Loucy (cell line): Measurements from ENCODE around the gene CTIF.

Experiments used
- H2AFZ ChIP-seq: fragments of 200-600 bp; sonication (generic); 2 replicates; pipeline ENCODE4 v1.6.0; 2016; ENCODE audit warnings: antibody characterized with exemption, mild to moderate bottlenecking, low read length, moderate library complexity
- H3F3A ChIP-seq: fragments of 200-600 bp; 2 replicates; pipeline ENCODE4 v1.6.0; 2016; ENCODE audit warnings: antibody characterized with exemption, low read depth, mild to moderate bottlenecking
- H3K27me3 ChIP-seq: fragments of 200-600 bp; sonication (generic); 2 replicates; pipeline ENCODE4 v1.6.1; 2014; ENCODE audit warnings: low read length, mild to moderate bottlenecking; ENCODE audit not compliant: insufficient read depth, poor library complexity, severe bottlenecking
- H3K36me3 ChIP-seq: fragments of 200-600 bp; sonication (generic); 2 replicates; pipeline ENCODE4 v1.6.1; 2016; ENCODE audit warnings: low read length; ENCODE audit not compliant: insufficient read depth
- H3K4me1 ChIP-seq: fragments of 200-600 bp; sonication (generic); 2 replicates; pipeline ENCODE4 v1.5.1; 2014; ENCODE audit warnings: low read length, mild to moderate bottlenecking; ENCODE audit not compliant: insufficient read depth, poor library complexity, severe bottlenecking
- H3K4me2 ChIP-seq: fragments of 200-600 bp; sonication (generic); 2 replicates; pipeline ENCODE4 v1.6.0; 2014; ENCODE audit warnings: antibody characterized with exemption, low read length, low read depth, mild to moderate bottlenecking; ENCODE audit not compliant: poor library complexity, severe bottlenecking
- H3K4me3 ChIP-seq: fragments of 200-600 bp; sonication (generic); 2 replicates; pipeline ENCODE4 v1.5.1; 2014; ENCODE audit warnings: low read length, mild to moderate bottlenecking, mixed read lengths; ENCODE audit not compliant: poor library complexity, severe bottlenecking
- H3K79me2 ChIP-seq: fragments of 200-600 bp; sonication (generic); 2 replicates; pipeline ENCODE4 v1.6.1; 2014; ENCODE audit warnings: low read length; ENCODE audit not compliant: insufficient read depth
- H3K9ac ChIP-seq: fragments of 200-600 bp; sonication (generic); 2 replicates; pipeline ENCODE4 v1.6.0; 2014; ENCODE audit warnings: mild to moderate bottlenecking, low read depth, low read length, moderate library complexity; ENCODE audit not compliant: poor library complexity, severe bottlenecking
- H3K9me2 ChIP-seq: fragments of 200-600 bp; sonication (generic); replicated peaks from 2 replicates; pipeline ENCODE4 v1.6.1; 2016; ENCODE audit warnings: low read depth, low read length, mixed read lengths
- H3K9me3 ChIP-seq: fragments of 200-600 bp; sonication (generic); 2 replicates; pipeline ENCODE4 v1.6.1; 2014; ENCODE audit warnings: mild to moderate bottlenecking, antibody characterized with exemption, low read length, low read depth; ENCODE audit not compliant: insufficient read depth
- H4K20me1 ChIP-seq: fragments of 200-600 bp; sonication (generic); 2 replicates; pipeline ENCODE4 v1.6.0; 2014; ENCODE audit warnings: antibody characterized with exemption, low read length, mild to moderate bottlenecking; ENCODE audit not compliant: insufficient read depth, poor library complexity, severe bottlenecking
- EZH2phosphoT487 ChIP-seq: fragments of 200-600 bp; IDR thresholded peaks from 2 replicates; pipeline ENCODE4 v1.6.1; 2018; ENCODE audit warnings: antibody characterized with exemption, mild to moderate bottlenecking, moderate library complexity, borderline replicate concordance
- TF ChIP-seq, protein P1 (sequence below): fragments of 200-600 bp; sonication (generic); conservative IDR thresholded peaks from 2 replicates; pipeline ENCODE4 v1.5.1; 2014; ENCODE audit warnings: mild to moderate bottlenecking, antibody characterized with exemption, low read length

CTIF gene

DNA sequence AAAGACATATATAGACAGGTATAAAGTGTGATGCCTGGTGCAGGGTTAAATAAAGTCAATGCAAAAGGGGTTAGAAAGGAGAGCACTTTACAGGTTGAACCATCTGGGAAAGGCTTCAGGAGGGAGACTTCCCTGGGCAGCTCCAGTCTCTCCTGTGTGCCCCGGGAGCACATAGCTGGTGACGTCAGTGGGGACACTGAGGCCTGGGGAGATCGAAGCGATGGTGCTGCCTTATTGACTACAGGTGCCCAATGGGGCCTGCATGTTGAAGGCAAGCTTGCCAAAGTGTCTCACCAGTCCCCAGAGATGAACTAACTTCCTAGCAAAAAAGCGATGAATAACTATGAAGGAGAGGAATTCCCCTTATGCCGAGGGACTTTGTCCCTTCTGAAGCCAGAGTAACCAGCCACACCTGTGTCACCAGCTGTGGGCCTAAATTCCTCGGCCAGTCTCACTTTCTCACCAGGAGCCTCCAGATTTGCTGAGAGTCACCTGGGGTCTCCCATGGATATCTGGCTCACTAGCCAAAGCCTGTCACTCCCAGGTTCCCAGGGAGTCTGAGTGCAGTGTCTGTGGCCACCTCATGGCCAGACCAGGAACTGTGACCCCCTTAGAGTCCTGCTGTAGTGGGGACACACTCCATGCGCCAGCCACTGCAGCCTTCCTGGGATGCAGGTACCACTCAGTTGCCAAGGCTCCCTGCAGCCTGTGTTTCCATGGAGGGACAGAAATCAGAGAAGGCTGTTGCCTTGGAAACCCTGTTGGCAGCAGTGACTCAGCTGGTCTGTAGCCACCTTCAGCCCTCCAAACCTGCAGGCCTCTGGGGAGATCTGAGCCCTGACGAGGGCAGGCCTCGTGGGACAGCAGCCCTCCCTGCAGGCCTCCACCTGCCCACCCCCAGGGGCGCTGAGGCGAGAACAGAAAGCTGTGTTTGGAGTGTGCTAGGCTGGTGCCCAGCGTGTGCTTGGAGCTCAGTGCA is 128.7 kb downstream of the CTIF start:
- no peak overlapping the region for H3K9ac ChIP-seq
- H3K4me2 ChIP-seq, result no peak overlapping the region

DNA sequence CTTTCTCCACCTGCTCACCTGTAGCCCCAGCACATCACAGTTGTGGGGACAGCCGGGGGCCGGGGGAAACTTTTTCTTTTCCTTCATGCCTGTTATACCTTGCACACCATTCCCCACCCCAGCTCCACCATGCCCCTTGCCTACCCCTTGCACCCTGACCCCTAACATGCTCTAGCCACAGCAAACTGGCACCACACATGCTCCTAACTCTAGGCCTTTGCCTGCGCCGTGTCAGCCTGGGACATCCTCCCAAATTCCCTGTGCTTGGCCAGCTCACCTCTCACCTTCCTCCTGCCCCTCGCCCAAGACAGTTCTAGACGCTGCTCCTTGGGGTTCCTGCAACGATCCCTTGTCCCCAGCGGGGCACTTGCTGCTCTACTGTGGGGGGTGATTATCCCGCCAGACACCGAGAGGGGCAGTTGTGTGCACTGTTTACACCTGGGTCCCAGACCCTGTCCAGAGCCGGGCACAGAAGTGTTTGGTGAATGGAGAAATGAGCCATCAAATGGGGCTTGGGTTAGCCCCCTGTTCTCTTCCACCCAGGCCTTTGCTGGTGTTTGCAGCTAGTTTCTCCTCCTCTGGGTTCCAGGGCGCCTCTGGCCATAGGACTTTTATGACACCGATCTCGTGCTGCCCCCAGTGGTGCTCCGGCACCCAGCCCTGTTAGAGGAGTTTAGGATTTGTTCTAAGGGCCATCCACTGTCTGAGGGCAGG is 129.8 kb downstream of the CTIF start:
- Histone ChIP-seq H3K9ac (no peak overlapping the region), H3K36me3 (peaks cover 38% of the 10 kb centered on the region; the same call in 1 of the 2 replicates), H2AFZ (no peak overlapping the region)

More for the DNA sequence above, 128.7 kb downstream of the CTIF start:
- no peak overlapping the region for H3K4me3 ChIP-seq
- peaks cover 16% of the 10 kb centered on the region; the same call in 1 of the 2 replicates for H3K9me3 ChIP-seq
- H3K4me1 ChIP-seq, result peaks cover 3% of the 10 kb centered on the region
- H3K79me2 ChIP-seq, result no peaks in the 10 kb centered on the region
- TF ChIP-seq EZH2phosphoT487, result no peak
- TF ChIP-seq, protein P1, sequence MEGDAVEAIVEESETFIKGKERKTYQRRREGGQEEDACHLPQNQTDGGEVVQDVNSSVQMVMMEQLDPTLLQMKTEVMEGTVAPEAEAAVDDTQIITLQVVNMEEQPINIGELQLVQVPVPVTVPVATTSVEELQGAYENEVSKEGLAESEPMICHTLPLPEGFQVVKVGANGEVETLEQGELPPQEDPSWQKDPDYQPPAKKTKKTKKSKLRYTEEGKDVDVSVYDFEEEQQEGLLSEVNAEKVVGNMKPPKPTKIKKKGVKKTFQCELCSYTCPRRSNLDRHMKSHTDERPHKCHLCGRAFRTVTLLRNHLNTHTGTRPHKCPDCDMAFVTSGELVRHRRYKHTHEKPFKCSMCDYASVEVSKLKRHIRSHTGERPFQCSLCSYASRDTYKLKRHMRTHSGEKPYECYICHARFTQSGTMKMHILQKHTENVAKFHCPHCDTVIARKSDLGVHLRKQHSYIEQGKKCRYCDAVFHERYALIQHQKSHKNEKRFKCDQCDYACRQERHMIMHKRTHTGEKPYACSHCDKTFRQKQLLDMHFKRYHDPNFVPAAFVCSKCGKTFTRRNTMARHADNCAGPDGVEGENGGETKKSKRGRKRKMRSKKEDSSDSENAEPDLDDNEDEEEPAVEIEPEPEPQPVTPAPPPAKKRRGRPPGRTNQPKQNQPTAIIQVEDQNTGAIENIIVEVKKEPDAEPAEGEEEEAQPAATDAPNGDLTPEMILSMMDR, result peak; percentile 37
- peaks cover 38% of the 10 kb centered on the region; the same call in 1 of the 2 replicates for H3K36me3 ChIP-seq
- no peaks in the 10 kb centered on the region for H3F3A ChIP-seq
- H4K20me1 ChIP-seq, result no peaks in the 10 kb centered on the region
- H2AFZ ChIP-seq, result no peak overlapping the region
- H3K27me3 ChIP-seq, result no peaks in the 10 kb centered on the region
- H3K9me2 ChIP-seq, result no peaks in the 10 kb centered on the region

DNA sequence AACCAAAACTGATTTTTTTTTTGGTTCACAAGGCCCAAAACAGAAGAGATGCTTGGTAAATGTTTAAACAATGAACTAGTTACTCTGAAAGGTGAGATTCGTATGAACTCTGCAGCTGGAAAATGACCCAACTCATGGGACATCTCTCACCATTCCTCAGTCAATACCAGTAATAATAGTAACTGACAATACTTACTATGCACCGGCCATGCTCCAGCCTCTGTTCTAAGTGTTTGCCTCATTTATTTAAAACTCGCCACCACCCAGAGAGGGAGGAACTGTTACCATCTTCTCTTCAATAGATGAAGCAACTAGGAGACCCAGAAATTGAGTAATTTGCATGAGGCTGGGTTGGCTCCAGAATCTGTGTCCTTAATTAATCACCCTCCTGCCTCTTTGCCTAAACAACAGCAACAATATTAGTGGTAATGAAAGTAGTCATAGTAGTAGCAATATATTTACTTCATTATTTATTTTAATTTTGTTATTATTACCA is 130.4 kb downstream of the CTIF start:
- Histone ChIP-seq H3K27me3 (no peaks in the 10 kb centered on the region), H3F3A (no peaks in the 10 kb centered on the region), H3K9me2 (no peaks in the 10 kb centered on the region), H3K9me3 (peaks cover 16% of the 10 kb centered on the region; the same call in 1 of the 2 replicates), H2AFZ (no peak overlapping the region), H3K9ac (no peak overlapping the region), H3K4me1 (peaks cover 19% of the 10 kb centered on the region), H3K4me3 (no peak overlapping the region), H3K4me2 (no peak overlapping the region), H3K79me2 (no peaks in the 10 kb centered on the region), H3K36me3 (peaks cover 38% of the 10 kb centered on the region; the same call in 1 of the 2 replicates), H4K20me1 (no peaks in the 10 kb centered on the region)
- TF ChIP-seq, protein P1, result no peak
- TF ChIP-seq EZH2phosphoT487, result no peak

More for the DNA sequence above, 129.8 kb downstream of the CTIF start:
- no peaks in the 10 kb centered on the region for H3K27me3 ChIP-seq
- H4K20me1 ChIP-seq, result no peaks in the 10 kb centered on the region
- peaks cover 16% of the 10 kb centered on the region; the same call in 1 of the 2 replicates for H3K9me3 ChIP-seq
- no peaks in the 10 kb centered on the region for H3F3A ChIP-seq
- peaks cover 13% of the 10 kb centered on the region for H3K4me1 ChIP-seq
- H3K9me2 ChIP-seq, result no peaks in the 10 kb centered on the region
- no peaks in the 10 kb centered on the region for H3K79me2 ChIP-seq
- no peak overlapping the region for H3K4me3 ChIP-seq
- TF ChIP-seq, protein P1, result peak; percentile 28
- no peak for TF ChIP-seq EZH2phosphoT487
- no peak overlapping the region for H3K4me2 ChIP-seq
